Activated T-helper 2 cell treated with anti-CD3 and anti-CD28 coated beads, Interferon-gamma antibody, Interleukin-2, Interleukin-4, amounts not matched to agents 10 μg/mL and 5 μg/mL and 100 μg/mL, durations not matched to agents 14 hours and 24 hours and 36 hours (primary cell): ENCODE results near the gene CA9. TPM values are rescaled to one million over a fixed set of nuclear protein-coding genes. Genes with fewer than 3 reads are reported as not detected.

Experiments
- DNase-seq: peaks from one replicate; pipeline ENCODE4 v3.0.0; 2021; ENCODE audit warnings: low spot score
- H3K27ac Mint-ChIP-seq: one replicate; pipeline ENCODE4 v1.8.0; 2021; ENCODE audit warnings: mixed read lengths
- H3K27me3 Mint-ChIP-seq: one replicate; pipeline ENCODE4 v1.8.0; 2021; ENCODE audit warnings: low read depth, mixed read lengths
- H3K36me3 Mint-ChIP-seq: one replicate; pipeline ENCODE4 v1.8.0; 2021; ENCODE audit warnings: low read depth, mixed read lengths
- H3K4me1 Mint-ChIP-seq: one replicate; pipeline ENCODE4 v1.8.0; 2021; ENCODE audit warnings: low read depth, mixed read lengths
- H3K4me3 Mint-ChIP-seq: one replicate; pipeline ENCODE4 v1.8.0; 2021; ENCODE audit warnings: low read depth, mild to moderate bottlenecking, moderate library complexity, mixed read lengths
- H3K9me3 Mint-ChIP-seq: one replicate; pipeline ENCODE4 v1.8.0; 2021; ENCODE audit warnings: mixed read lengths
- intact Hi-C: fragments of 100-400 bp; cut with micrococcal nuclease; formaldehyde crosslinking; loops from one replicate; pipeline ENCODE4 v1.15.1; 2023
- total RNA-seq: library from RNA; stranded (reverse); gene quantifications from 2 replicates; pipeline ENCODE4 v1.2.3, GENCODE V29; 2022

Gene CA9
- total RNA-seq, 1 donor from 2014 or later = 0.89 TPM

DNA sequence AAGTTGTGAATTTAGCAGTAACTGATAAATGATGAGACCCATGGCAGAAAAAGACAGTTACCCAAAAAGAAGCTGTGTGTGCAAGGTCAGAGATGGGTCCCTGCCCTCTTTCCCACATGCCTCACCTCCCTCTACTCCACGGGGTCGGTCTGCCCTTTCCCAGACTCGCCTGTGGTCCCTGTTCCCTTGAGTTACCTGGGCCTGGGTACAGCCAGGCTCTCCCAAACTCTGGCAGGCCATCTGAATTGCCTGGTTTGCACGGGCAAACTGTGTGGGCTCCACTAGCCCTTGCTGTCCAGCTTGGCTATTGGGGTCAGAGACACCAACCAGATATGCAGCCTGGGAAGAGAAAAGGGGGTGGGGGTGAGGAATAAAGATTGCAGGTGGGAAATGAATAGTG is 34.4 kb downstream of the CA9 start:
- Mint-ChIP-seq H3K4me3 (no peak overlapping the region), H3K27me3 (no peaks in the 10 kb centered on the region), H3K27ac (no peak overlapping the region), H3K36me3 (peaks cover 88% of the 10 kb centered on the region), H3K4me1 (peaks cover 2% of the 10 kb centered on the region), H3K9me3 (no peaks in the 10 kb centered on the region)
- DNase-seq = no peak
- intact Hi-C loops = no loop called here

DNA sequence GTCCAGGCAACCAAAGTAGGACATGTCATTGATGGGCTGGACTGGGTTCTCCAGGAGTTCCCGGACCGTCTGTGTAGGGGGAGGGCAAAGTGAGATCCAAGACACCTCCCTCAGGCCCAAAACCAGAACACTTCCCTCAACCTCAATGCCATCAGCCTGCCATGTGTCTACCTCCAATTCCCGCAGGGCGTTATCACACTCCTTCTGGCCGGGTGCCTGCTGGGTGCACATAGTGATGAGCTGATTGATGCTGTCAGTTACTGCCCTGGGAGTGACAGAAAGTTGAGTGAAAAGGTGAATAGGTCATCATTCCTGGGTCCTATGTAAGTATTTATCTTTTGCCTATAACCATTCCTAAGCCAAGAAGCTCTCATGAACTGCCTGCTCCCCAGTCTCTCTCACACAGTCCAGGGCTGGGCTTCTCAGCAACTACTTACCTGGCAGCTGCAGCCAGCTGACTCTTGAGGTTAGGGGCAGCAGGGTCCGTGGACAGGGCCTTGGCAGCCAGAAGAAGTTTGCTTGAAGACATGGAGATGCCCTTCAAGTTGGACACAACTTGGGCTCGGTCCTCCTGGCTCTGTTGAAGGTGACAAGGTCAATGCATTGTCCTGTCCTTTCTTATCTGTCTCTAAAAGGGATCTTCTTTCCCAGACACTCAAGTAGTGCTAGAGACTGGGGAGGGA is 37.2 kb downstream of the CA9 start:
- Mint-ChIP-seq H3K36me3 (peaks cover 90% of the 10 kb centered on the region), H3K9me3 (no peaks in the 10 kb centered on the region), H3K4me1 (peaks cover 2% of the 10 kb centered on the region), H3K27me3 (no peaks in the 10 kb centered on the region), H3K27ac (no peak overlapping the region), H3K4me3 (no peak overlapping the region)
- DNase-seq = no peak
- intact Hi-C loops = no loop called here

DNA sequence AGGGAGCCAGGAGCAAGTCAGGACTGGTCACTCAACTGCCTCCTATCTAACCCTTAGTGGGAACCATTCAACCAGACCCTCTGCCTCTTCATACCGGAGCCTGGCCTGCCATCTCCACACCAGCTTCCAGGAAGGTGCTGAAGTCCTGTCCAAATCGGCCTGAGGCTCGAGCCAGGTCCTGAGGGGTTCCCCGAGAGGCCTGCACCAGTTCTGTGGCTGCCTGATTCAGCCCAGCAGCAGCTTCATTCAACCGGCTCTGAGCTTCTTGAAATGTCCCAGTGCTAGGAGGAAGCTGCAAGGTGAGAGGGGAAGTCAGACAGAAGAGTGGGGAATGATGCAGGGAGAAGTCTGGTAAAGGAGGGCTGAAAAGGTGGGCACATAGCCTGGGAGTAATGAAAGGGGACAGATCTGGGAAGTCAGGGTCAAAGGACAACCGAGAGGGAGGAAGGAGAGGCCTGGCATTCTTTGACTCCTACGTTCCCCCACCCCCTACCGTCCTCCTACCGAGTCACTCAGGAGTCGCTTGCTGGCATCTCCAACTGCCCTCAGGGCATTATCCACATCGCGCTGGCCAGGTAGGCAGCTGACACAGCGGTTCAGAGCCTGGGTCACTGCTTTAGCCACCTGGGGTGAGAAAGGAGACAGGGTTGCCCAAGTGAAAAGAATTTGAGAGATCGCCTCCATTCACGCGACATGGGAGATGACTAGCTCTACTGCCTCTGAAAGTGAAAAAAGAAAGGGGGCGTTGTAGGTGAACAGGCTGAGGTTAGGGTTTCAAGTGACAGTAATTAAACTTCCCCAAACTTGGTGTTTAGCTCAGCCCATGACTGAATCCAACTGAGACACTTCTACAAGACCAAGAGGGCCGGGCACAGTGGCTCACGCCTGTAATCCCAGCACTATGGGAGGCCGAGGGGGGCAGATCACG is 38.0 kb downstream of the CA9 start:
- DNase-seq = no peak
- H3K4me3 Mint-ChIP-seq = no peak overlapping the region
- H3K27ac Mint-ChIP-seq = no peak overlapping the region
- H3K27me3 Mint-ChIP-seq = no peaks in the 10 kb centered on the region
- H3K36me3 Mint-ChIP-seq = peaks cover 90% of the 10 kb centered on the region
- no peaks in the 10 kb centered on the region for H3K9me3 Mint-ChIP-seq
- peaks cover 2% of the 10 kb centered on the region for H3K4me1 Mint-ChIP-seq
- intact Hi-C loops = no loop called here

DNA sequence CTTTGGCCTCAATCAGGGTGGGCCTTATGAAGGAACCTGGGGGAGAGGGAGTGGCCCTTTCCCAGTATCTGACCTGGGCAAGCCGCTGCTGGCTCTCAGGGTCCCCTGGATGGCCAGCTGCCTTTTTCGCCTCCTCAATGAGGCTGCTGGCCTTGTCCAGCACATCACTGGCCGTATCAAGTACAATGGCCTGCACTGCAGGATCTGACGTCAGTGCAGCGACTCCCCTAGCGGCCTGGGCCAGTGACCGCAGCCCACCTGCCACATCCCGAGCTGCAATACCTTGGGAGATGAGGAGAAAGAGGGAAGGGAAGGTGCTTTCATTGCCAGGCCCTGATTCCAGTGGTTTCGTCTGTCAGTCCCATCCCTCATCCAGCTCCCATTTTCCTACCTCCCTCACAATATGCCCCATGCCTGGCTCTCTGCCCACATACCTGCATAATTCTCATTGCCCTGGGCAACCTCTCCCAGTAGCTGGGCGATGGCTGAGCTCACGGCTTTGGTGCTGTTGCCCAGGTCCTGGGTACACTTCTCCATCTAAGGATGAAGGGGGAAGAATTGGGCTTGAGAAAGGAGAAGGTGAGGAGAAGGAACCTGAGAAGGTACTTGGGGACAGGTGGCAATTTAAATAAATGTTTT is 39.2 kb downstream of the CA9 start:
- no peak for DNase-seq
- intact Hi-C loops = no loop called here
- Mint-ChIP-seq H3K9me3 (no peaks in the 10 kb centered on the region), H3K4me3 (no peak overlapping the region), H3K27me3 (no peaks in the 10 kb centered on the region), H3K27ac (no peak overlapping the region), H3K4me1 (peaks cover 2% of the 10 kb centered on the region), H3K36me3 (peaks cover 90% of the 10 kb centered on the region)

DNA sequence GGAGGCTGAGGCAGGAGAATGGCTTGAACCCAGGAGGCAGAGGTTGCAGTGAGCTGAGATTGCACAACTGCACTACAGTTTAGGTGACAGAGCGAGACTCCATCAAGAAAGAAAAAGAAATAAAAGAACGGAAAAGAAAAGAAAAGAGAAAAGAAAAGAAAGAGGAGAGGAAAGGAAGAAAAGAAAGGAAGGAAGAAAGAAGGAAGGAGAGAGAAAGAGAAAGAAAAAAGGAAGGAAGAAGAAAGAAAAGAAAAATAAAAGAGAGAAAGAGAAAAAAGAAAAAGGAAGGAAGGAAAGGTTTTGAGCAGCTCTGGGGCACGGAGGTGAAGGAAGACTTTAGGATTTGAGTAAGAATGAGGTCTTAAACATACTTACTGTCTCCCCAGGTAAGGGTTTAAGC is 39.9 kb downstream of the CA9 start:
- Mint-ChIP-seq H3K9me3 (no peaks in the 10 kb centered on the region), H3K4me3 (no peak overlapping the region), H3K27ac (no peak overlapping the region), H3K27me3 (no peaks in the 10 kb centered on the region), H3K36me3 (peaks cover 90% of the 10 kb centered on the region), H3K4me1 (peaks cover 2% of the 10 kb centered on the region)
- intact Hi-C loops = no loop called here
- no peak for DNase-seq

DNA sequence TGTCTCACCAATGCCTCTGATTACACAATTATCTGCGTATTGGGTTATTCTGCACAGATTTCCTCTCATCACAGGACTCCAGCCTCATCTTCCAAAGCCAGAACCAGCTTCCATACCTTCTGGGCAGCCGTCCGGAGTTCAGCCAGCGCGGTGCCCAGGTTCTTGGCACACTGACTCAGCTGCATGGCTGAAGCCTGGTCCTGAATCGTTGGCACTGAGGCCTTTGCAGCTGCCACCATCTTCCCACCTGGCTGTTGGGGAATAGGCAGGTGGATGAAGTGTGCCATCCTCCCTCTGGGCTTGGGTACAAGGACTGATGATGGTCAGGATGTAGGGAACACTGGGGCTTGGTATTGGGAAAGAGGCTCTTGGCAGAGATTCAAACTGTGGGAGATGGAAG is 40.4 kb downstream of the CA9 start:
- Mint-ChIP-seq H3K4me3 (no peak overlapping the region), H3K4me1 (peaks cover 2% of the 10 kb centered on the region), H3K9me3 (no peaks in the 10 kb centered on the region), H3K36me3 (peaks cover 87% of the 10 kb centered on the region), H3K27ac (no peak overlapping the region), H3K27me3 (no peaks in the 10 kb centered on the region)
- DNase-seq = no peak
- intact Hi-C loops = no loop called here

DNA sequence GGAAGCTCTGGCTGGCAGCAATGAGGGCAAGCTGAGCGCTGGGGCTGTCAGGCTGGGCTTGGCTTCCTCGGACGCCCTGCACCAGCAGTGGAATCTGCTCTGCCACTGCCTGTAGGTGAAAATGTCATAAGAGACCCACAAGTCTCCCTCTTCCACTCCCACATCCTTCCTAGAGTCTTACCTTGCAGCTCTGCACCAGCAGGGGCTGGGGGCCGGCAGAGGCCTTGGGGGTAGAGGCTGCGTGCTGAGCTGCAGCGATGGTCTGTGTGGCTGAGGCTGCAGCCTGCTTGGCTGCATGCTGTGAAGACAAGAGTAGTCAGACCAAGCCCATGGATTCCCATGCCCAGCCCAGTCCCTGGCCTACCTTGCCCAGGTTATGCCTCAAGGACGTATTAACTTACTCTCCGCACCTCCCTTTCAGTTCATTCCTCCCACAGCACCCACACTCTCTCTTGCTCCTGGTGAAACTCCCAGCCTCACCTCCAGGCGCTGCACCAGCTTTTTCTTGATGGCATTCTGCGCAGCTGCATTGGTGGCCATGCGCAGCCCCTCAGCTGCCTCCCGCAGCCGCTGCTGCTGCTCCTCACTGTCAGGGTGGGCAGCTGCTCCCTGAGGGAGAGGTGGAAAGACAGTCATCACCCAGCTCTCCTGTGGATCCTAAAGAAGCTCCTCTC is 41.0 kb downstream of the CA9 start:
- Mint-ChIP-seq H3K4me3 (no peak overlapping the region), H3K4me1 (peaks cover 2% of the 10 kb centered on the region), H3K27me3 (no peaks in the 10 kb centered on the region), H3K9me3 (no peaks in the 10 kb centered on the region), H3K36me3 (peaks cover 90% of the 10 kb centered on the region), H3K27ac (no peak overlapping the region)
- DNase-seq = no peak
- intact Hi-C loops = no loop called here

DNA sequence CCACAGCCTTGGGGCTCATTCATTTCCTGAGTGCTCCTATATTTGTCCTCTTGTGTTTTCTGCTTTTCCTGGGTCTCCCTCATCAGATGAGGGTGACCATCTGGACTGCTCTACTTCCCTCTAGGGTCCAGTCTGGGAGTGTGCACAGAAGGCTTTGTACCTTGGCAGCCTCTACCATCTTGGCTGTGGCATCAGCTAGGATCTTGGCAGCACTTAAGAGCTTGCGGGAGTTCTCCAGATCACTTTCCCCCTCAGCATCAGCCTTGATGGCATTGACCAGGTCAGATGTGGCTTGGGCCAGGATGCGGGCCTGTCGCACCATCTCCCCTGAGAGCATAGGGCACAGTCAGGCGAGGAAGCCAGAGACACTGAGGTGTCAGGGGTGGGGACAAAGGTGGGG is 42.5 kb downstream of the CA9 start:
- Mint-ChIP-seq H3K9me3 (no peaks in the 10 kb centered on the region), H3K4me1 (peaks cover 2% of the 10 kb centered on the region), H3K36me3 (peaks cover 81% of the 10 kb centered on the region), H3K27me3 (no peaks in the 10 kb centered on the region), H3K27ac (no peak overlapping the region), H3K4me3 (no peak overlapping the region)
- intact Hi-C loops = no loop called here
- no peak for DNase-seq

DNA sequence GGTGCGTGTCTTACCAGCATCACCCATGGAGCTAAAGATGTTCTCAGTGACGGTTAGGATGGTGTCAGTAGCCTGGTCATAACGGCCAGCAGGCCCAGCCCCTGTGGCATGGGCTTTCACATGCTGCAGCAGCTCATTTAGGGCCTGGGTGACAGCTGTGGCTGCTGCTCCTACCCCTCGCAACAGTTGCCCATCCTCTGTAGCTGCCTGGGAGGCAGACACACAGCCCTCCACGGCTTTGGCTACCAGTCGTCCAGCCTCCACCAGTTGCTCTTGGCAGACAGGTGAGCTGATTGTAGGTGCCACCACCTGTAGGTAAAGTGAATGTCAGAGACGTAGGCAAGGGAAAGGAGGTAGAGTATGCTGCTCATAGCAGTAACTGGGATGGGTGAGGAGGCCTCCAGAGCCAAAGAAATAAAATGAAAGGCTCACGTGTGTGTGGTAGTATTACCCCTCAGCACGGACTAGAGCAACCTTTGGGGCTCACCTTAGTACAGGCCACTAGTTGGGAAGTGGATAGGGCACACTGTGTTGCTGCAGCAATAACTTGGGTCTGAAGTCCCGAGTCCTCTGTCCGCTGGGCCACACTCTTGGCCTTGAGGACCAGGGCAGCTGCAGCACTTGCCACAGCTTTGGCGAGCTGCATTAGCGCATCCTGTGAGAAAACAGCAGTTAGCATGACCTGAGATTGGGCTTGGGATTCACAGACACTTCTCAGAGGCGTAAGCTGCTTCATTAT is 43.6 kb downstream of the CA9 start:
- Mint-ChIP-seq H3K4me1 (no peaks in the 10 kb centered on the region), H3K27ac (no peak overlapping the region), H3K36me3 (peaks cover 81% of the 10 kb centered on the region), H3K27me3 (no peaks in the 10 kb centered on the region), H3K4me3 (no peak overlapping the region), H3K9me3 (no peaks in the 10 kb centered on the region)
- intact Hi-C loops = no loop called here
- DNase-seq = no peak

DNA sequence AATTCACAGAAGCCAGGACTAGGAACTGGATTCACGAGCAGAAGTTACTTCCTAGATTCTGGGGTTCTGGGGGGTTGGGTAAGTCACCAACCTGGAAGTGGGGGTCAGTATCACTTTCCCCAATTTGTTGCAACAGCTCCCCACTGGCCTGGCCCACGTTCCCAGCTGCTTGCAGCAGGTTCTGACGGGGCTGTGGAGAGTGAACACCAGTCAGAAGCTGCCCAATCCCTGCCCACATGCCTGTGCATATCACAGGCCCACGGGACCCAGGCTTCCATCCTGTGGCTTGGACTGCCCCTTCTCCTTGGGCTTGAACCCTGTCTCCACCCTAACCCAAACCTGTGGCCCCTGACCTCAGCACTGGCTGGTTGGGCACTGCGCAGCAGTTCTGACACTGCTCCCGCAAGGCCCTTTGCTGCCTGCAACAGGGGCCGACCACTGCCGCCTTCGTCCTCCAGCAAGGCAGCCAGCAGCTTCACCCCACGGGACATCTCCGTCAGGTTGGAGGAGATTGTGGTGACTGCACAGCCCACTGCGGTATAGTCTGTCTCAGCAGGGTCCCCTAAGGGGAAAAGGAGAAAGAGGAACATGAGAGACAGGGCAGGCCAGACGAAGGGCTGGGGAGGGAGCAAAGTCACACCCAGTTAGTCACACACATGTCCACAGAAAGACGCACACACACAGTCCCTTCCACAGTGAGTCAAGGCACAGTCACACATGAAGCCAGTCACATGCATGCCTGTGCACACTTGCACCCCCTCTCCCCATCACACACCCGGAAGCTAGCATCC is 45.2 kb downstream of the CA9 start:
- Mint-ChIP-seq H3K27ac (no peak overlapping the region), H3K9me3 (no peaks in the 10 kb centered on the region), H3K4me3 (no peak overlapping the region), H3K27me3 (no peaks in the 10 kb centered on the region), H3K36me3 (peaks cover 81% of the 10 kb centered on the region), H3K4me1 (no peaks in the 10 kb centered on the region)
- intact Hi-C loops = no loop called here
- DNase-seq = no peak

DNA sequence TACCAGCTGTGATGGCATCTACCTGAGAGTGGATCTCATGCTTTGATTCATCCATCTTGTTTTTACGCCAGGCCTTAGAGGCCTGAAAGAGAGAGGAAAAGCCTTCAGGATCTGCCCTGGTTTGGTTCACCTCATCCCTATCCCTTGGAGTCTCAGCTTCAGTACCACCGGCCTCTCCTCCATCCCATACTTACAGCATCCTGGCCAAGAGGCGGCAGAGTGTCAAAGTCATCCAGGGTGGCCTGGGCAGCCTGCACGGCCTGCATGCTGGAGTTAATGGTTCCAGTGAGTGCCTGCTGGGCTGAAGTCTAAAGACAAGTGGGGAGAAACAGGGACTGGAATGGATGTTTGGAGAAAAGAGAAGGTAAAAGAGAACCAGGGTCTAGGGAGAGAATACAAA is 45.8 kb downstream of the CA9 start:
- no peak for DNase-seq
- intact Hi-C loops = no loop called here
- no peaks in the 10 kb centered on the region for H3K9me3 Mint-ChIP-seq
- no peaks in the 10 kb centered on the region for H3K27me3 Mint-ChIP-seq
- H3K27ac Mint-ChIP-seq = no peak overlapping the region
- H3K4me3 Mint-ChIP-seq = no peak overlapping the region
- H3K4me1 Mint-ChIP-seq = no peaks in the 10 kb centered on the region
- peaks cover 82% of the 10 kb centered on the region for H3K36me3 Mint-ChIP-seq

DNA sequence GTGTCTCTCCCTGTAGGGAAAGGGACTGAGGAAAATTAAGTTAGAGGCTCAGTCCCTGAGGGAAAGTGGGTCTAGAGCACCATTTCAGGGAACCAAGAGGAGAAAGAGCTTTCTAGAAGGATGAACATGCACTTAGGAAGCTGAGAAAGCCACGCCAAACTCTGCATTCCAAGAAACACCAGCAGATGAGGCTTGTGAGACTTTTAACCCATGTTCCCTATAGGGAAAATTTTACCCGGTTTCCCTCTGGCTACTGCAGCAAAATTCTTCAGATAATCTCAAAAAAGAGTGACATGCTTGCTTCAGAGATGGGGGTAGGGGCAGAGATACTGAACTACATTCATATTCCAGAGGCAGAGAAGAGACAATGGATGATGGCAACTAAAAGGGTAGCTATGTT is 49.7 kb downstream of the CA9 start:
- Mint-ChIP-seq H3K27me3 (no peaks in the 10 kb centered on the region), H3K27ac (no peak overlapping the region), H3K4me1 (peaks cover 4% of the 10 kb centered on the region), H3K36me3 (peaks cover 62% of the 10 kb centered on the region), H3K4me3 (no peak overlapping the region), H3K9me3 (no peaks in the 10 kb centered on the region)
- intact Hi-C loops = no loop called here
- no peak for DNase-seq
